Stimulated activated CD4-positive, alpha-beta T cell treated with anti-CD3 and anti-CD28 coated beads, Interleukin-4, amount 100 ng/mL, for 1 hour (primary cell): Measurements from ENCODE around the gene VMP1.

ENCODE experiments used
- DNase-seq: peaks from one replicate; pipeline ENCODE4 v3.0.0-alpha.2; 2020

The VMP1 gene

GRCh38 chr17:59874376-59874775 is 166.9 kb downstream of the VMP1 start:
- no peak for DNase-seq

- no peak for DNase-seq
Observed at GRCh38 chr17:59876107-59876506, 168.7 kb downstream of the VMP1 start.

- no peak for DNase-seq
Observed at GRCh38 chr17:59877965-59878364, 170.5 kb downstream of the VMP1 start.

GRCh38 chr17:59878624-59879023 is 171.2 kb downstream of the VMP1 start:
- no peak for DNase-seq

GRCh38 chr17:59884861-59885260 is 177.4 kb downstream of the VMP1 start:
- DNase-seq, result no peak

GRCh38 chr17:59888145-59888750 is 180.8 kb downstream of the VMP1 start:
- no peak for DNase-seq

- no peak for DNase-seq
Observed at GRCh38 chr17:59890720-59891119, 183.3 kb downstream of the VMP1 start.
